ENCODE results near the gene IDNK.
A peak's percentile ranks its signal among the peaks of the same experiment; 100 is the strongest.

IDNK gene

DNA sequence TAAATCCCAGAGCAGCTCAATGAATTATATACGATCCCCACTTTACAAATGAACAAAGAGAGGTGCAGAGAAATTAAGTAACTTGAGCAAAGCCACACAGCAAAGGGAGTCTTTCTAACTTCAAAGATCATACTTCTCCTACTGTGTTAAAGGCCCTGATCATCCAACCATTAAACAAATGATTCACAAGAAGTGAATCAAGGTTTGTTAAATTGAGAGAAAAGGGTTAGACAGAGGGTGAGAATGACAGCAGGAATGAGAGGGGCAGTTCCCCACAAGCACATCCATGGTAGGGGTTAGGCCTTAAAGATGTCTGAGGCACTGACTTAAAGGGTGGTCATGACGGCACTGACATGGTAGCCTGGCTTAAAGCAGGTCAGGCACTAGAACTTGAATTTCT, 10.7 kb downstream of the IDNK start:
- no peak for DNase-seq (ENCODE audit: low read depth in 2 of 2)

DNA sequence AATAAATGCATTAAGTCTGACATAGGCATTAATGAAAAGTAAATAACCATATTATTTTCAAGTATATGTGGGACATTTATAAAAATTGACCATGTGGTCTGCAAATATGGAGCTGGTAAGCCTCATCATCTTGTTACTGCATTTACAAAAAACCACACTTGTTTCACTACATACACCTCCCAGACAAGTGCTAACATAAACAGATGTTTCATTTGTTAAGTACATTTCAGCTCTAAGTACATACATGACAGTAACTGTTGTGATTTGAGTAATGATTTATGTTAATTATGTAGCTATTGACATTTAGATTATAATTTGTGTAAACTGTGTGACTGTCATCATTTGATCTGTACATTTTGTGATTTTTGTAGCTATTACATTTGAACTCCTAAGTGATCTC, 13.9 kb downstream of the IDNK start:
- DNase-seq (ENCODE audit: low read depth in 2 of 2): no peak

DNA sequence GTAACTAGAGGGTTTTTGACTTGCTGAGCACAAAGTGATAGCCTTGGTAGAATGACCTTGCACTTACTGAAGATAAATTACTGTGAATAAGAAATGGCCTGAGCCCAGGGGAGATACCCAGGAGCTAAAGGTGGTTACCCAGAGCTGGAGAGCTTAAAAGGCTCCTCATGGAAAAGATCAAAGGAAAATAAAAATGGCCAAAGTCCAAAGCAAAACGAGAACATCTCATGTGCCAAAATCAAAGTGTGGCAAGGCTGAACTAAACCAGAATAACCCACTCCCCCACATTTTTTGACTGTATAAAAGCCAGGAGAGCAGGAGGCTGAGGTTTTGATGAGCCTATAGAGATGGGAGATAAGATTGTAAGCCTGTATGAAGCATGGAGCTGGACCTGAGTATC, 14.4 kb downstream of the IDNK start:
- no peak for DNase-seq (ENCODE audit: low read depth in 2 of 2)

DNA sequence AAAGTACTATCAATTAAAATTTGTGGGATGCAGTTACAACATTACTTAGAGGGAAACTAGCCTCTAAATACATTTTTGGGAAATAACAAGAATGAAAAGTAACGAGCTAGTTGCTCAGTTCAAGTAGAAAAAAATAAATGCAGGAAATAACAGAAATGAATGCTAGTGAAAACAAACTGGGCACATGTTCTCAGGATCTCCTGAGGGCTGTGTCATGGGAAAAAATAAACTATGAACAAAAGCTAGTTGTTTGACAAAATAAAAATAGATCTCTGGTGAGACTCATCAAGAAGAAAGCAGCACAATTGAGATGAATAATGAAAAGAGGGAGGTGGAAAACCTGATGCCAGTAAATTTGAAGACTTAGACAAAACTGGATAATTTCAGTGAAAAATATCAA, 16.3 kb downstream of the IDNK start:
- DNase-seq (ENCODE audit: low read depth in 2 of 2): no peak

DNA sequence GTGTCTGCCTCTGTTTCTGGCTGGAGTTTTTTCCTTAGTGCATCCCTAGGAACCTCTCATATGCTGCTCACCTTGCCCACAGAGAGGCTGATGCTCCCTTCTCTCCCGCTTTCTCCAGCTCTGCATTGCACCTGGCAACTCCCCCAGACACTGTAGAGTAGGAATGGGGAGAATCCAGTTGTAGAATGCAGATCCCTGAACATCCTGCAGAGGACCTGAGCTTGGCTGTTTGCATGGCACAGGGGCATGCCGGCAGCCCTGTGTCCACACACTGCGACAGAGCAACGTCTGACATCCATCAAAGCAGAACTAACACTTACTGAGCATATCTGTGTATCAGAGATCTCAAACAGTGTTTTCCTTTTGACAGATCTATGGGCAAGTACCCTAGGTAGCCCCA, 19.9 kb downstream of the IDNK start:
- no peak for DNase-seq (ENCODE audit: low read depth in 2 of 2)

DNA sequence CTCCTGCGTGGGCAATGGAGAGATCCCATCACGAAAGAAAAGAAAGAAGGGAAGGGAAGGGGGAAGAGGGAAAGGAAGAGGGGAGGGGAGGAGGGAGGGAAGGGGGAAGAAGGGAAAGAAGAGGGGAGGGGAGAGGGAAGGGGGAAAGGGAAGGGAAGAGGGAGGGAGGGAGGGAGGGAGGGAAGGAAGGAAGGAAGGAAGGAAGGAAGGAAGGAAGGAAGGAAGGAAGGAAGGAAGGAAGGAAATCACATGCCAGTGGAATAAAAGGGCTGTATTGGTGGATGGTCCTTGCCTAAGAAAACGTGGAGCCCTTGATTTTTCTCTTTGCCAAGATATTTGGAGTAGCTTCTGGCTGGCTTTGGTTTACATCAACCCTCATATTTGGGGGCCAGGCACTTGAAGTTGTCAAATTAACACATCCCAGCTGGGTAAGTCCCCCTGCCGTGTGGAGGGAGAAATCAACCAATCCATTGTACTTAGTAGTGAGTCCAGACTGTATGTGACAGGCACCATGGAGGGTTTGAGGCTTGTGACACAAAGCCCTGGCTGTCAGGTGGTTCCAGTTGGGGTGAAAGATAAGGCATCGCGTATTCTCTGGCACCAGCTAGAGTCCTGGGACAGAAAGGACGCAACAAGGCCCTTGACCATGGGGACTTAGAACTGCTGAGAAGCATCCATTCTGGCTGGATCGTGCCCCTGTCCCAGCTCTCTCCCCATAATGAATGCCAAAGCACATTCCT, 23.7 kb downstream of the IDNK start:
- no peak for DNase-seq (ENCODE audit: low read depth in 2 of 2)

DNA sequence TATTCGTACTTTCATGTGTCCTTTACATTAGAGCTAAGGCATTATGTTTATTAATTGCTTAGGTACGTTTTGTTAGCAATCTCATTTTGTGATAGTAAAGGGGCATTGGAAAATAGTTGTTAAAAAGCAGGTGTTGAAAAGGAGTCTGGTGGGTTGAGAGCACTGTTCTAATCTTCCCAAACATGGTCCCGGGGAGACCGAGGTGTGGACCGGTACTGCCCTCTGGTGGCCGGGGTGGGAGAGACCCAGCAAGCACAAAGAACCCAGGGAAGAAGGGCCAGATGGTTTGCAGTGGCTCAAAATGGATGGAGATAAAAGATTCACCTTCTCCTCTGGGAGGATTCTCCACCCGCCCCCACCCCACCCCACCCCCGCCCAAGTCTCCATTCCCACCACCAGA, 26.1 kb downstream of the IDNK start:
- DNase-seq (ENCODE audit: low read depth in 2 of 2): peak; percentile 71

DNA sequence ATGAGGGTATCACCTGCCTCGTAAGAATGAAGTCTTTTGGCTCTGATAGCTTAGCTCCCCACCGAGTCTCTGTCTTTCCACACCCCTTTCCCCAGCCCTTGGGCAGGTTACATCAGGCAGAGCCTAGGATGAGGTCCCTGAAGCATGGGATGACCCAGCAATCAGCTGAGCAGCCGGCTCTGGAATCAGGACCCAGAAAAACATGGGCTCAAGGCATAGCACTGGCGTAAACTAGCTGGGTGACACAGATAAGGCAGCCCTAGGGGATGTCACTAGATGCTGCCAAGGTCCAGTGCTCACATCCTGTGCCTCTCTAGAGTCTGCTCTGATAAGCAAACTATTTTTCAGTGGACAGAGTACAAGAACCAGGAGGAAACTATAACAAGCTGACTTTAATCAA, 26.6 kb downstream of the IDNK start:
- DNase-seq (ENCODE audit: low read depth in 2 of 2): no peak

DNA sequence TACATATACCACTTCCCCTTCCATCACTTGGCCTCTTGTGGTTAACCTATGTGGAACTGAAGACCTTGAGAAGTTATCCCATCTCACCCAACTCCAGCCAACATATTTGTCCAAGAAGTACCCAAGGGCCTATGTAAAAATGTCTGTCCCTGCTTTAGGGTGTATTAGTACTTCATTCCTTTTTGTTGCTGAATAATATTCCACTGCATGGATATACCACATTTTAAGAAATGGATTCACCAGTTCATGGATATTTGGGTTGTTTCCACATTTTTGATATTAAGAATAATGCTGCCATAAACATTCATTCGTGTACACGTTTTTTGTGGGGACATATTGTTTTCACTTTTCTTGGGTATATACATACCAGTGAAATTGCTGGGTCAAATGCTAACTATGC, 28.6 kb downstream of the IDNK start:
- no peak for DNase-seq (ENCODE audit: low read depth in 2 of 2)

DNA sequence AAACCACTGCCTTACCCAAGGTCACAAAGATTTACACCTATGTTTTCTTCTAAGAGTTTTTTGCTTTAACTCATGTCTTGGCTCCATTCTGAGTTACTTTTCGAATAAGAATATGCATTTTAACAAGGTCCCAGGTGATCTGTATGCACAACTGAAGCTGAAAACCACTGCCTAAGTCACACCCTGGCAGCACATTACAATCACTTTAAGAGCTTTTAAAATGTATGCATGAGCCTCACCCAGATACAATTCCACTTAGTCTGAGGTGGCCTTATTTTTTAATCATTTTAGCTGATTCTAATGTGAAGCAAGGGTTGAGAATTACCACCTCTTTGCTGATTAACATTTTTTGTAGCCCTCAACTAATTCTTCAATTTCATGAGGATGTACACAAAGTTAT, 29.5 kb downstream of the IDNK start:
- no peak for DNase-seq (ENCODE audit: low read depth in 2 of 2)

DNA sequence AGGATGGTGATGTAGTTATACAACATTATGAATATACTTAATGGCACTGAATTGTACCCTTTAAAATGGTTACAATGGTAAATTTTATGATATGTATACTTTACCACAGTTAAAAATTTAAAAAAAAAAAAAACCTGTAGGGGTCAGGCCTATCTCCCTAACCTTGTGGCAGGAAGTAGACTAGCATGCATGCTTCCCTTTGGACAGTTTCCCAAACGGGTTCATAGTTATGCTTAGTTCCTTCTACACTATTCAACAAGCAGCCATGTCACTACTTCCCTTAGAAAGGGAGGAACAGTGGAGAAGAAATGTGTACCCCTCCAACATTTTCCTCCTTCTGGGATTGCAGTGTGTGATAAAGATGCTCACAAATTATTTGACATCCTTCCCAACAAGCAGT, 32.5 kb downstream of the IDNK start:
- DNase-seq (ENCODE audit: low read depth in 2 of 2): no peak

DNA sequence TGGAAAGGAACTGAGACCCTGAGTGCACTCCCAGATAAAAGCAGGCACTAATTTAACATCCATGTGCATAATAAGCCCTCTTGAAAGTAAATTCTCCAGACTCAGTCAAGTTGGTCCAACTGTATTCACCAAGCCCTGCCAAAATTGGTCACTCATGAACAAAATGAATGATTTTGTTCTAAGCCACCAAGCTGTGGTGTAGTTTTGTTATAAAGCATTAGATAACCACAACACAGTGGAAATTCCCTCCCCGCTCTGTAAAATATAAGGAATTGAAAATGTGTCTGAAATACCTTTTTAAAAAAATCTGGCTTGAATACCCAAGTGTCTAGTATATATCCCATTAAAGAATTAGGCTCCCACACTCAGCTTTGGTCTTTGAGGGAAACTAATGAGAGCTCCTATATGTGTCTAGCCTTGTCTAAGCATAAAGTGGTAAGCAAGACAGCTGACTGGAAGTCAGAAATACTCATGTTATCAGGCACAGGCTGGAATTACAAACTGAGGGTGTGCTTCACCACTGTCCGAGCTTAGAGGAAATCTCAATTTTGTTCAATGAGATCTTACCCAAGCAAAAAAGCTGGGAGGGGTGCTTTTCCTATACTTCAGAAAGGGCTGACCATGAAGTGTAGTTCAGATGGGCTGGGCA, 33.2 kb downstream of the IDNK start:
- no peak for DNase-seq (ENCODE audit: low read depth in 2 of 2)

DNA sequence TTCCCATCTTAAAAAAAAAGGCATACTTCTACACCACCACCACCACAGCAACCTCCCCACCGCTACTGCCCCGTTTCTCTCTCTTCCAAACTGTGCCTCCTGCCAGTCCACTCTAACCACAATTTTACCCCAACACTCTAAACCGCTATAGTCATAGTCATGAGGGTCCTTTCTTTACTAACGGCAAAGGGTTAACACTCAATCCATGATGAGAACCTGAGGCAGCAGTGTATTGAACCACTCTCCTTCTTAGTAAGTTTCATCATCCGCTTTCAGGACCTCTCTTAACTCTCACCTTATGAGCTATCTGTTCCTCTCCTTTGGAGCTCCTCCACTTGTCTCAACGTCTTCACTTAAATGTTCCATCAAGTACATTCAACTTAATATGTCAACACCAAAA, 34.0 kb downstream of the IDNK start:
- no peak for DNase-seq (ENCODE audit: low read depth in 2 of 2)

DNA sequence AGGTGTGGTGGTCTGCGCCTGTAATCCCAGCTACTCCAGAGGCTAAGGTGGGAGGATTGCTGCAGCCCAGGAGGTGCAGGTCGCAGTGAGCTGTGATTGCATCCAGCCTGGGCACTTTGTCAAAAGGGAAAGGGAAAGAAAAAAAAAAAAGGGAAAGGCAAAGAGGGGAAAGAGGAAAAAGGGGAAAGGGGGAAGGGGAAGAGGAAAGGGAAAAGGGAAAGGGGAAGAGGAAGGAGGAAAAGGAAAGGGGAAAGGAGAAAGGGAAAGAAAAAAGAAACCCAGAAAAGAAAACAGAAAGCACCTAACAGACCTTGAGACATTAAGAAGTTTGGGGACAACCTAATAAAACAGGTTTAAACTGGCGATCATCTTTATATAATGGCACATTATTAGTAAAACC, 40.0 kb downstream of the IDNK start:
- no peak for DNase-seq (ENCODE audit: low read depth in 2 of 2)

DNA sequence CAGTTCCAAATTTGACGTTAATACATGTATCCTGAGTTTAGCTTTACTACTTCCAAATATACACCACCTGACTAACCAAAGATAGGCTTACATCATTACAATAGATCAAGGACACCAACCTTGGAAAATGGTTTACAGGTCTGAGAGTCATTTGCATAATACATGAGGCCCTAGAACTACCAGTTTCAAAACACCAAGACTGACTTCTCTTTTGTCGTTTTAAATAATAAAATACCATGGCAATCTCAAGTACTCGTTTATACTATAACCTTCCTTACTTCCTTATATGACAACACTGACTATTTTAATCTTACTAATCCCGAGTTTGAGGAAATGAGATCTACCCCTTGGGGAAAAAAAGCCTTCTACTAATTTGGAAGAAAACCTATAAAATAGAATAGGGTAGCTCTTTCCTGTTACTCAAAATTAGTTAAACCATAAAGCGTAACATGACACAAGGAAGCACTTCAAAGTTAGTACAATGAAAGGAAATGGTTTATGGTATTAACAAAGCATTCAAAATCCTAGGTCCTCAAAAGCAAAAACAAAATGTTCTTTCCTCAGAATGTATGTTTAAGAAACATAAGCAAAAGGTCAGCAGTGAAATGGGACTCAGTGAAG, 42.7 kb downstream of the IDNK start:
- no peak for DNase-seq (ENCODE audit: low read depth in 2 of 2)

DNA sequence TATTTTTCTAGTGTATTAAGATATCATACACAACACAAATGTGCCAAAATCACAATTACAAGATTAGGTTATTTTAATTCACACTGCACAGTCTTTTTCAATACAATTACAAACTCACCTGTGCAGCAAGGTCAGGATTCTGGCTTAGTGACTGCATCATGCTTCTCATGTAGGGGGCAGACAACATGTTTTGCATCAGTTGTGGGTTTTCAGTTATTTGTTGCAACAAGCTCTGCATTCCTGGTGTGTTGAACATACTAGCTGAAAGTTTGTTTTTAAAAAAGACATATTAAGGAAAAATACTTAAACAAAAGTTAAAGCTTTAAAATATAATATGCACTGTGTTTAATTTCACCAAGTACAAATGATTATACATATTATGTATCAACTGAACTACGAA, 46.1 kb downstream of the IDNK start:
- DNase-seq (ENCODE audit: low read depth in 2 of 2): no peak

DNA sequence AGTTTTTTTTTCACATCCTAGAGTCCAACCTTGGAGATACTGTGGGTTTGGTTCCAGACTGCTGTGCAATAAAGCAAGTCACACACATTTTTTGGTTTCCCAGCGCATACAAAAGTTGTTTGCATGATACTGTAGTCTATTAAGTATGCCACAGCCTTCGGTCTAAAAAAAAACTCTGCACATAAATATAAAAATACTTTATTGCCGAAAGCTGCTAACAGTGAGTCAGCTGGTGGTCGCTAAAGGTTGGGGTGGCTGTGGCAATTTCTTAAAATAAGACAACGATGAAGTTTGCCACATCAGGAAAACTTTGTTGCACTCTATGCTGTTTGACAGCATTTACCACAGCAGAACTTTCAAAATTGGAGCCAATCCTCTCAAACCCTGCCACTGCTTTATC, 47.4 kb downstream of the IDNK start:
- no peak for DNase-seq (ENCODE audit: low read depth in 2 of 2)

DNA sequence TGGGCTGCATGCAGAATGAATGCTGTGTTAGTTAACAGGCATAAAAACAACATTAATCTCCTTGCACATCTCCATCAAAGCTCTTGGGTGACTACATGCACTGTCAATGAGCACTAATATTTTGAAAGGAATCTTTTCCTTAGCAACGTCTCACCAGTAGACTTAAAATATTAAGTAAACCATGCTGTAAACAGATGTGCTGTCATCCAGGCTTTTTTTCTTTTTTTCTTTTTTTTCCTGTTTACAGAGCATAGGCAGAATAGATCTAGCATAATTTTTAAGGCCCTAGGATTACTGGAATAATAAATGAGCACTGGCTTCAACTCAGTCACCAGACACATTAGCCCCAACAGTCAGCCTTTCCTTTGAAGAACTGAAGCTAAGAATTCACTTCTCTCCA, 48.5 kb downstream of the IDNK start:
- DNase-seq (ENCODE audit: low read depth in 2 of 2): no peak

DNA sequence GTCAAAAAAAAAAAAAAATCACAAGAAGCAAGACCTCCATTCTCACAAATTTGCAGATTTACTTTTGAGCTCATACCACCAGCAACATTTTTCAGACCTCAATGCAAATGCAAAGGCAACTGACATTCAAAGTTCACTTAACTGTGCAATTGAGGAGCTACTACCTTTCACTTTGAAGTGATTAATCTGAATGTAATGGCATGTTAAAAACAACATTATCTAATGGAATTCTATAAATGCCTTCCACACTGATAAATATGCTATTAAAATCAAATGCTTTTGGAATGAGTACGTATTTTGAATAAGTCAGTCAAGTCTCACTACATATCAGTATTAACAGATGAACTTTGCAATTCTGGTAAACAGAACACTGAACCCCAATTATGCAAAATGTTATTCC, 52.5 kb downstream of the IDNK start:
- DNase-seq (ENCODE audit: low read depth in 2 of 2): no peak

DNA sequence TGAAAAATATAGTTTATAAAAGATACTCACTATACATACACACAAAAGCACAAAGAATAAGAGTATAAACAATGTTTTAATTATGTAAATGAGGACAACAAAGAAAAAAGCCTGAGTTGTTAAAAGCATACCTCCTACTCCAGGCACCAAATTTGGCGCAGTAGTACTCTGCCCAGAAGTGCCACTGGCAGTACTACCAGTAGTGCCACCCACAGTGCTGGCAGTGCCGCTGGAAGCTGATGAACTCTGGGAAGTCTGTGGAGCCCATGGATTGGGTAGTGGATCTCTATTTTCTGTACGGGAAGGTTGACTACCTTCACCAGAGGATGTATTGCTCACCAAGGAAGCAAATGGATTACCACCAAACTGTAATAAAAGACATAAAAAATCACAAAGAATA, 54.7 kb downstream of the IDNK start:
- no peak for DNase-seq (ENCODE audit: low read depth in 2 of 2)

DNA sequence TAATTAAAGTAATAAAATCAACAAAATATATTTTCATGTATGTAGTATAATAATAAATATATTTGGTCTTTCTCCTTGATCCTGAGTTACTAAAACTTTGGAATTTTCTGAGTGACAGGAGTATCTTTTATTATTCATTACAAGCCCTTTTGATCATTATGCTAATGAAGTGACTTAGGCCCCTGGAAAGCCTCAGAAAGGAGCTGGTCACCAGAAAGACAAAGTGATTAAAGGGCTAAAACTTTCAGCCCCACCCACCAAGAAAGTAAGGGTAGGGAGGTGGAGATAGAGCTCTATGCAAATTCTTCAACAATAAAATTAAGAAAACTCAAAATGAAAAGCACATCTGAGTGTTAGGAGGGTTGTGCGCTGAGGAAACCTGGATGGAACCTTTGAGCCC, 57.3 kb downstream of the IDNK start:
- no peak for DNase-seq (ENCODE audit: low read depth in 2 of 2)

DNA sequence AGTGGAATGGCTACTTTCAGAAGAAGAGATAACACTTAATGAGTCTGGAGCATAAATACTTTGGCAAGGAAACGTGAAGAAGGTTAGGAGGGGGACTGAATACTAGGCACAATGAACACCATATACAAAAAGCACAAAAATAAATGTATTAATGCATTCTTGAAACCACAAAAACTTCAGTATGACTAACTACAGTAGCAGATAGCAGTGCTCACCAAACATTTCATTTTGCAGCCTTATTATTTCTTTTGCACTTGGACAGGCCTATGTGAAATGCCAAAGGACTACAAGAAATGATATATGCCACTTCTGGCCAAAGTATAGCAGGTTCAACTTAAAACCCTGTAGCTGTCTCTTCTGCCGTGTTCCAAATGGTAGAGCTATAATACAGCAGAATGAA, 58.5 kb downstream of the IDNK start:
- DNase-seq (ENCODE audit: low read depth in 2 of 2): no peak

DNA sequence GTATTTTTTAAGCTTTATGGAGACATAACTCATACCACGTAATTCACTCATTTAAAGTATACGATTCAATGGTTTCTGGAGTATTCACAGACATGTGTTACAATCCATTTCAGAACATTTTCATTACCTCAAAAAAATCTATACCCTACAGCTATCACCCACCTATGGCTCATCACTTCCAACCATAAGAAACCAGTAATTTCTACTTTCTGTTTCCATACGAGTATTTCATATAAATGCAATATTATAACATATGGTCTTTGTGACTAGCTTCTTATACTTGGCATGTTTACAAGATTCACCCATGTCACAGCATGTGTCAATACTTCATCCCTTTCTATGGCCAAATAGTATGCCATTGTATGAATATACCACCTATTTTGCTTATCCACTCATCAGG, 66.0 kb downstream of the IDNK start:
- no peak for DNase-seq (ENCODE audit: low read depth in 2 of 2)

DNA sequence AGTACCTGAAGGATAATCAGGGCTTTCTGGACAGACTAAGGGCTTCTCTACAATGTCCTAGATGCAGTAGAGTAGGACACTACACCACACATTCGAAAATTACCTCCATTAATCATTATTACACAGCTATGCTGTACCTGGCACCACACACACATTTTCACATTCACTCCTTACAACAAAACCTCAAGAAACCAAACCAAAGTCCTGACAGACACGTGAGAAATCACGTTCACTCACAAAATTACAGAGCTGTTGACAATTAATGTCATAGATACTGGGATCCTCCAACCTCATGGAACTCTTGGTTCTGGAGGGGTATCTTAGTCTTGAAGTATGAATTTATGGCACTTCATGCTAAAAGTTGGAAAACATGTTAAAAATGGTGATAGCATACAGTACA, 68.5 kb downstream of the IDNK start:
- no peak for DNase-seq (ENCODE audit: low read depth in 2 of 2)

Data from stimulated activated CD4-positive, alpha-beta T cell treated with anti-CD3 and anti-CD28 coated beads, Interleukin-1b, Interleukin-23, amount 100 ng/mL, for 4 hours (primary cell).